Eye (tissue), 1 donor: ENCODE data around the gene CTIF.

ENCODE experiments used
- DNase-seq: peaks from one replicate; pipeline ENCODE4 v3.0.0-alpha.2; 2015

CTIF gene

GRCh38 chr18:48841381-48842258 is 302.8 kb downstream of the CTIF start:
- no peak for DNase-seq

GRCh38 chr18:48842259-48843061 is 303.6 kb downstream of the CTIF start:
- DNase-seq, result peak; percentile 70

- no peak for DNase-seq
These were observed 304.3 kb downstream of the CTIF start for GRCh38 chr18:48843162-48843561.

- DNase-seq, result no peak
These were observed 304.8 kb downstream of the CTIF start for GRCh38 chr18:48843596-48843995.

GRCh38 chr18:48844271-48844670 is 305.4 kb downstream of the CTIF start:
- no peak for DNase-seq

- no peak for DNase-seq
These were observed 306.3 kb downstream of the CTIF start for GRCh38 chr18:48845174-48845573.

GRCh38 chr18:48846423-48846932 is 307.6 kb downstream of the CTIF start:
- no peak for DNase-seq

- DNase-seq, result no peak
These were observed 309.1 kb downstream of the CTIF start for GRCh38 chr18:48847807-48848486.

- no peak for DNase-seq
These were observed 309.9 kb downstream of the CTIF start for GRCh38 chr18:48848641-48849143.

GRCh38 chr18:48850822-48851598 is 312.2 kb downstream of the CTIF start:
- DNase-seq, result peak; percentile 57

GRCh38 chr18:48851599-48851960 is 312.7 kb downstream of the CTIF start:
- peak; percentile 67 for DNase-seq

- no peak for DNase-seq
These were observed 313.5 kb downstream of the CTIF start for GRCh38 chr18:48852292-48852691.

GRCh38 chr18:48852794-48853193 is 314.0 kb downstream of the CTIF start:
- DNase-seq, result no peak

GRCh38 chr18:48853588-48853987 is 314.8 kb downstream of the CTIF start:
- DNase-seq, result no peak

GRCh38 chr18:48854780-48855179 is 315.9 kb downstream of the CTIF start:
- no peak for DNase-seq

GRCh38 chr18:48855422-48856377 is 316.9 kb downstream of the CTIF start:
- DNase-seq, result no peak

GRCh38 chr18:48857023-48857694 is 318.3 kb downstream of the CTIF start:
- DNase-seq, result no peak

GRCh38 chr18:48858676-48859075 is 319.8 kb downstream of the CTIF start:
- no peak for DNase-seq

- DNase-seq, result peak; percentile 97
These were observed 320.8 kb downstream of the CTIF start for GRCh38 chr18:48859311-48860268.
